HEK293 (cell line): Measurements from ENCODE around the gene BRINP2.

Source experiments
- KLF16 ChIP-seq: fragments of 450-650 bp; formaldehyde crosslinking; IDR thresholded peaks from 2 replicates; pipeline ENCODE4 v1.5.1; 2017; ENCODE audit warnings: missing biosample characterization, missing genetic modification characterization
- RBAK ChIP-seq: fragments of 450-650 bp; formaldehyde crosslinking; IDR thresholded peaks from 2 replicates; pipeline ENCODE4 v1.5.1; 2016; ENCODE audit warnings: missing biosample characterization, missing genetic modification characterization
- SCRT2 ChIP-seq: fragments of 450-650 bp; formaldehyde crosslinking; IDR thresholded peaks from 2 replicates; pipeline ENCODE4 v1.5.1; 2016; ENCODE audit warnings: missing biosample characterization, missing genetic modification characterization
- ZBTB20 ChIP-seq: fragments of 450-650 bp; formaldehyde crosslinking; IDR thresholded peaks from 2 replicates; pipeline ENCODE4 v1.5.1; 2016; ENCODE audit warnings: missing biosample characterization, missing genetic modification characterization
- ZBTB8A ChIP-seq: fragments of 450-650 bp; formaldehyde crosslinking; IDR thresholded peaks from 2 replicates; pipeline ENCODE4 v1.5.1; 2016; ENCODE audit warnings: missing biosample characterization, missing genetic modification characterization
- ZIC2 ChIP-seq: fragments of 450-650 bp; formaldehyde crosslinking; IDR thresholded peaks from 2 replicates; pipeline ENCODE4 v1.5.1; 2016; ENCODE audit warnings: missing biosample characterization, missing genetic modification characterization
- ZNF121 ChIP-seq: fragments of 450-650 bp; formaldehyde crosslinking; IDR thresholded peaks from 2 replicates; pipeline ENCODE4 v1.5.1; 2016; ENCODE audit warnings: missing biosample characterization, missing genetic modification characterization
- ZNF184 ChIP-seq: fragments of 450-650 bp; IDR thresholded peaks from 2 replicates; pipeline ENCODE4 v1.5.1; 2018; ENCODE audit warnings: missing biosample characterization, mild to moderate bottlenecking, missing genetic modification characterization
- ZNF341 ChIP-seq: fragments of 450-650 bp; formaldehyde crosslinking; IDR thresholded peaks from 2 replicates; pipeline ENCODE4; 2016; ENCODE audit warnings: low read depth, missing biosample characterization, missing genetic modification characterization
- ZNF37A ChIP-seq: fragments of 450-650 bp; IDR thresholded peaks from 2 replicates; pipeline ENCODE4 v1.5.1; 2018; ENCODE audit warnings: missing biosample characterization, missing genetic modification characterization
- ZNF514 ChIP-seq: fragments of 450-650 bp; formaldehyde crosslinking; IDR thresholded peaks from 2 replicates; pipeline ENCODE4 v1.5.1; 2016; ENCODE audit warnings: missing biosample characterization, missing genetic modification characterization
- ZNF544 ChIP-seq: fragments of 450-650 bp; formaldehyde crosslinking; IDR thresholded peaks from 2 replicates; pipeline ENCODE4 v1.5.0; 2017; ENCODE audit warnings: missing biosample characterization, missing genetic modification characterization
- ZNF585B ChIP-seq: fragments of 450-650 bp; formaldehyde crosslinking; IDR thresholded peaks from 2 replicates; pipeline ENCODE4 v1.5.1; 2016; ENCODE audit warnings: missing biosample characterization, missing genetic modification characterization
- ZNF791 ChIP-seq: fragments of 450-650 bp; formaldehyde crosslinking; IDR thresholded peaks from 2 replicates; pipeline ENCODE4 v1.5.1; 2016; ENCODE audit warnings: missing biosample characterization, missing genetic modification characterization
- ZNF792 ChIP-seq: fragments of 450-650 bp; formaldehyde crosslinking; IDR thresholded peaks from 2 replicates; pipeline ENCODE4 v1.5.1; 2016; ENCODE audit warnings: missing biosample characterization, missing genetic modification characterization
- TF ChIP-seq, protein P1 (sequence below): fragments of 450-650 bp; formaldehyde crosslinking; IDR thresholded peaks from 2 replicates; pipeline ENCODE4 v1.5.1; 2016; ENCODE audit warnings: missing biosample characterization, missing genetic modification characterization
- TF ChIP-seq, protein P2 (sequence below): fragments of 450-650 bp; formaldehyde crosslinking; IDR thresholded peaks from 2 replicates; pipeline ENCODE4 v1.5.1; 2016; ENCODE audit warnings: missing biosample characterization, missing genetic modification characterization, borderline replicate concordance
- TF ChIP-seq, protein P3 (sequence below): fragments of 450-650 bp; formaldehyde crosslinking; IDR thresholded peaks from 2 replicates; pipeline ENCODE4 v1.5.1; 2017; ENCODE audit warnings: missing biosample characterization, missing genetic modification characterization
- TF ChIP-seq, protein P4 (sequence below): fragments of 450-650 bp; formaldehyde crosslinking; IDR thresholded peaks from 2 replicates; pipeline ENCODE4 v1.5.1; 2016; ENCODE audit warnings: missing biosample characterization, missing genetic modification characterization
- TF ChIP-seq, protein P5 (sequence below): fragments of 450-650 bp; formaldehyde crosslinking; IDR thresholded peaks from 2 replicates; pipeline ENCODE4 v1.5.1; 2016; ENCODE audit warnings: missing biosample characterization, missing genetic modification characterization, borderline replicate concordance
- TF ChIP-seq, protein P6 (sequence below): fragments of 450-650 bp; formaldehyde crosslinking; IDR thresholded peaks from 2 replicates; pipeline ENCODE4 v1.5.1; 2016; ENCODE audit warnings: missing biosample characterization, missing genetic modification characterization

Gene BRINP2

DNA sequence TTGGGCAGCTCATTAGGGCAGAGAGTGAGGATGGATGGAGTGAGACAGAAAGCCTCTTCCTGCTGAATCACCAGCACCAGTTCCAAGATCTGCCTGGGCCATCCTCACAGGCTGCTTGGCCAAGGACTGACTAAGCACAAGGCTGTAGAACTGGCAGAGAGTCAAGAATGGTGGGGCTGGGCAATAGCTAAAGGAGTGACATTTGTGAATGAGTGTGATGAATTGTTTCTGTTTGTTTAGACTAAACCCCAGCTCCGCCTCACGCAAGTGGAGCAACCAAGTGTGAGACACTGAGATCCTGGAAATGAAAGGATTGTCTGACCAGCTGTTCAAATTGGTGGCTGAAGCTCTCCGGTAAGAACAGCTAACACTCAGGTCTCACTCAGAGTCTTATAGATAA, 38.6 kb downstream of the BRINP2 start (continued):
- TF ChIP-seq ZNF791 (tag by site-specific recombination) (no peak), SCRT2 (tag by site-specific recombination) (no peak), ZNF544 (tag by site-specific recombination) (no peak), KLF16 (no peak), ZBTB8A (tag by site-specific recombination) (peak; percentile 79), ZNF792 (tag by site-specific recombination) (no peak), ZNF341 (tag by site-specific recombination) (peak; percentile 35; the same call in 1 of the 2 replicates), ZIC2 (no peak), ZNF585B (tag by site-specific recombination) (no peak), ZNF121 (tag by site-specific recombination) (no peak), RBAK (no peak), ZNF184 (tag by site-specific recombination) (peak; percentile 89), ZNF514 (no peak), ZBTB20 (tag by site-specific recombination) (no peak), ZNF37A (no peak)
- TF ChIP-seq, protein P1, sequence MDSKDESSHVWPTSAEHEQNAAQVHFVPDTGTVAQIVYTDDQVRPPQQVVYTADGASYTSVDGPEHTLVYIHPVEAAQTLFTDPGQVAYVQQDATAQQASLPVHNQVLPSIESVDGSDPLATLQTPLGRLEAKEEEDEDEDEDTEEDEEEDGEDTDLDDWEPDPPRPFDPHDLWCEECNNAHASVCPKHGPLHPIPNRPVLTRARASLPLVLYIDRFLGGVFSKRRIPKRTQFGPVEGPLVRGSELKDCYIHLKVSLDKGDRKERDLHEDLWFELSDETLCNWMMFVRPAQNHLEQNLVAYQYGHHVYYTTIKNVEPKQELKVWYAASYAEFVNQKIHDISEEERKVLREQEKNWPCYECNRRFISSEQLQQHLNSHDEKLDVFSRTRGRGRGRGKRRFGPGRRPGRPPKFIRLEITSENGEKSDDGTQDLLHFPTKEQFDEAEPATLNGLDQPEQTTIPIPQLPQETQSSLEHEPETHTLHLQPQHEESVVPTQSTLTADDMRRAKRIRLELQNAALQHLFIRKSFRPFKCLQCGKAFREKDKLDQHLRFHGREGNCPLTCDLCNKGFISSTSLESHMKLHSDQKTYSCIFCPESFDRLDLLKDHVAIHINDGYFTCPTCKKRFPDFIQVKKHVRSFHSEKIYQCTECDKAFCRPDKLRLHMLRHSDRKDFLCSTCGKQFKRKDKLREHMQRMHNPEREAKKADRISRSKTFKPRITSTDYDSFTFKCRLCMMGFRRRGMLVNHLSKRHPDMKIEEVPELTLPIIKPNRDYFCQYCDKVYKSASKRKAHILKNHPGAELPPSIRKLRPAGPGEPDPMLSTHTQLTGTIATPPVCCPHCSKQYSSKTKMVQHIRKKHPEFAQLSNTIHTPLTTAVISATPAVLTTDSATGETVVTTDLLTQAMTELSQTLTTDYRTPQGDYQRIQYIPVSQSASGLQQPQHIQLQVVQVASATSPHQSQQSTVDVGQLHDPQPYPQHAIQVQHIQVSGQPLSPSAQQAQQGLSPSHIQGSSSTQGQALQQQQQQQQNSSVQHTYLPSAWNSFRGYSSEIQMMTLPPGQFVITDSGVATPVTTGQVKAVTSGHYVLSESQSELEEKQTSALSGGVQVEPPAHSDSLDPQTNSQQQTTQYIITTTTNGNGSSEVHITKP: peak; percentile 69
- TF ChIP-seq, protein P2, sequence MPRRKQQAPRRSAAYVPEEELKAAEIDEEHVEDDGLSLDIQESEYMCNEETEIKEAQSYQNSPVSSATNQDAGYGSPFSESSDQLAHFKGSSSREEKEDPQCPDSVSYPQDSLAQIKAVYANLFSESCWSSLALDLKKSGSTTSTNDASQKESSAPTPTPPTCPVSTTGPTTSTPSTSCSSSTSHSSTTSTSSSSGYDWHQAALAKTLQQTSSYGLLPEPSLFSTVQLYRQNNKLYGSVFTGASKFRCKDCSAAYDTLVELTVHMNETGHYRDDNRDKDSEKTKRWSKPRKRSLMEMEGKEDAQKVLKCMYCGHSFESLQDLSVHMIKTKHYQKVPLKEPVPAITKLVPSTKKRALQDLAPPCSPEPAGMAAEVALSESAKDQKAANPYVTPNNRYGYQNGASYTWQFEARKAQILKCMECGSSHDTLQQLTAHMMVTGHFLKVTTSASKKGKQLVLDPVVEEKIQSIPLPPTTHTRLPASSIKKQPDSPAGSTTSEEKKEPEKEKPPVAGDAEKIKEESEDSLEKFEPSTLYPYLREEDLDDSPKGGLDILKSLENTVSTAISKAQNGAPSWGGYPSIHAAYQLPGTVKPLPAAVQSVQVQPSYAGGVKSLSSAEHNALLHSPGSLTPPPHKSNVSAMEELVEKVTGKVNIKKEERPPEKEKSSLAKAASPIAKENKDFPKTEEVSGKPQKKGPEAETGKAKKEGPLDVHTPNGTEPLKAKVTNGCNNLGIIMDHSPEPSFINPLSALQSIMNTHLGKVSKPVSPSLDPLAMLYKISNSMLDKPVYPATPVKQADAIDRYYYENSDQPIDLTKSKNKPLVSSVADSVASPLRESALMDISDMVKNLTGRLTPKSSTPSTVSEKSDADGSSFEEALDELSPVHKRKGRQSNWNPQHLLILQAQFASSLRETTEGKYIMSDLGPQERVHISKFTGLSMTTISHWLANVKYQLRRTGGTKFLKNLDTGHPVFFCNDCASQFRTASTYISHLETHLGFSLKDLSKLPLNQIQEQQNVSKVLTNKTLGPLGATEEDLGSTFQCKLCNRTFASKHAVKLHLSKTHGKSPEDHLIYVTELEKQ: peak; percentile 97
- TF ChIP-seq, protein P3, sequence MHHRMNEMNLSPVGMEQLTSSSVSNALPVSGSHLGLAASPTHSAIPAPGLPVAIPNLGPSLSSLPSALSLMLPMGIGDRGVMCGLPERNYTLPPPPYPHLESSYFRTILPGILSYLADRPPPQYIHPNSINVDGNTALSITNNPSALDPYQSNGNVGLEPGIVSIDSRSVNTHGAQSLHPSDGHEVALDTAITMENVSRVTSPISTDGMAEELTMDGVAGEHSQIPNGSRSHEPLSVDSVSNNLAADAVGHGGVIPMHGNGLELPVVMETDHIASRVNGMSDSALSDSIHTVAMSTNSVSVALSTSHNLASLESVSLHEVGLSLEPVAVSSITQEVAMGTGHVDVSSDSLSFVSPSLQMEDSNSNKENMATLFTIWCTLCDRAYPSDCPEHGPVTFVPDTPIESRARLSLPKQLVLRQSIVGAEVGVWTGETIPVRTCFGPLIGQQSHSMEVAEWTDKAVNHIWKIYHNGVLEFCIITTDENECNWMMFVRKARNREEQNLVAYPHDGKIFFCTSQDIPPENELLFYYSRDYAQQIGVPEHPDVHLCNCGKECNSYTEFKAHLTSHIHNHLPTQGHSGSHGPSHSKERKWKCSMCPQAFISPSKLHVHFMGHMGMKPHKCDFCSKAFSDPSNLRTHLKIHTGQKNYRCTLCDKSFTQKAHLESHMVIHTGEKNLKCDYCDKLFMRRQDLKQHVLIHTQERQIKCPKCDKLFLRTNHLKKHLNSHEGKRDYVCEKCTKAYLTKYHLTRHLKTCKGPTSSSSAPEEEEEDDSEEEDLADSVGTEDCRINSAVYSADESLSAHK: no peak
- TF ChIP-seq, protein P4, sequence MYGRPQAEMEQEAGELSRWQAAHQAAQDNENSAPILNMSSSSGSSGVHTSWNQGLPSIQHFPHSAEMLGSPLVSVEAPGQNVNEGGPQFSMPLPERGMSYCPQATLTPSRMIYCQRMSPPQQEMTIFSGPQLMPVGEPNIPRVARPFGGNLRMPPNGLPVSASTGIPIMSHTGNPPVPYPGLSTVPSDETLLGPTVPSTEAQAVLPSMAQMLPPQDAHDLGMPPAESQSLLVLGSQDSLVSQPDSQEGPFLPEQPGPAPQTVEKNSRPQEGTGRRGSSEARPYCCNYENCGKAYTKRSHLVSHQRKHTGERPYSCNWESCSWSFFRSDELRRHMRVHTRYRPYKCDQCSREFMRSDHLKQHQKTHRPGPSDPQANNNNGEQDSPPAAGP (tag by site-specific recombination): peak; percentile 90
- TF ChIP-seq, protein P5, sequence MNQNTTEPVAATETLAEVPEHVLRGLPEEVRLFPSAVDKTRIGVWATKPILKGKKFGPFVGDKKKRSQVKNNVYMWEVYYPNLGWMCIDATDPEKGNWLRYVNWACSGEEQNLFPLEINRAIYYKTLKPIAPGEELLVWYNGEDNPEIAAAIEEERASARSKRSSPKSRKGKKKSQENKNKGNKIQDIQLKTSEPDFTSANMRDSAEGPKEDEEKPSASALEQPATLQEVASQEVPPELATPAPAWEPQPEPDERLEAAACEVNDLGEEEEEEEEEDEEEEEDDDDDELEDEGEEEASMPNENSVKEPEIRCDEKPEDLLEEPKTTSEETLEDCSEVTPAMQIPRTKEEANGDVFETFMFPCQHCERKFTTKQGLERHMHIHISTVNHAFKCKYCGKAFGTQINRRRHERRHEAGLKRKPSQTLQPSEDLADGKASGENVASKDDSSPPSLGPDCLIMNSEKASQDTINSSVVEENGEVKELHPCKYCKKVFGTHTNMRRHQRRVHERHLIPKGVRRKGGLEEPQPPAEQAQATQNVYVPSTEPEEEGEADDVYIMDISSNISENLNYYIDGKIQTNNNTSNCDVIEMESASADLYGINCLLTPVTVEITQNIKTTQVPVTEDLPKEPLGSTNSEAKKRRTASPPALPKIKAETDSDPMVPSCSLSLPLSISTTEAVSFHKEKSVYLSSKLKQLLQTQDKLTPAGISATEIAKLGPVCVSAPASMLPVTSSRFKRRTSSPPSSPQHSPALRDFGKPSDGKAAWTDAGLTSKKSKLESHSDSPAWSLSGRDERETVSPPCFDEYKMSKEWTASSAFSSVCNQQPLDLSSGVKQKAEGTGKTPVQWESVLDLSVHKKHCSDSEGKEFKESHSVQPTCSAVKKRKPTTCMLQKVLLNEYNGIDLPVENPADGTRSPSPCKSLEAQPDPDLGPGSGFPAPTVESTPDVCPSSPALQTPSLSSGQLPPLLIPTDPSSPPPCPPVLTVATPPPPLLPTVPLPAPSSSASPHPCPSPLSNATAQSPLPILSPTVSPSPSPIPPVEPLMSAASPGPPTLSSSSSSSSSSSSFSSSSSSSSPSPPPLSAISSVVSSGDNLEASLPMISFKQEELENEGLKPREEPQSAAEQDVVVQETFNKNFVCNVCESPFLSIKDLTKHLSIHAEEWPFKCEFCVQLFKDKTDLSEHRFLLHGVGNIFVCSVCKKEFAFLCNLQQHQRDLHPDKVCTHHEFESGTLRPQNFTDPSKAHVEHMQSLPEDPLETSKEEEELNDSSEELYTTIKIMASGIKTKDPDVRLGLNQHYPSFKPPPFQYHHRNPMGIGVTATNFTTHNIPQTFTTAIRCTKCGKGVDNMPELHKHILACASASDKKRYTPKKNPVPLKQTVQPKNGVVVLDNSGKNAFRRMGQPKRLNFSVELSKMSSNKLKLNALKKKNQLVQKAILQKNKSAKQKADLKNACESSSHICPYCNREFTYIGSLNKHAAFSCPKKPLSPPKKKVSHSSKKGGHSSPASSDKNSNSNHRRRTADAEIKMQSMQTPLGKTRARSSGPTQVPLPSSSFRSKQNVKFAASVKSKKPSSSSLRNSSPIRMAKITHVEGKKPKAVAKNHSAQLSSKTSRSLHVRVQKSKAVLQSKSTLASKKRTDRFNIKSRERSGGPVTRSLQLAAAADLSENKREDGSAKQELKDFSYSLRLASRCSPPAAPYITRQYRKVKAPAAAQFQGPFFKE (tag by site-specific recombination): no peak
- TF ChIP-seq, protein P6, sequence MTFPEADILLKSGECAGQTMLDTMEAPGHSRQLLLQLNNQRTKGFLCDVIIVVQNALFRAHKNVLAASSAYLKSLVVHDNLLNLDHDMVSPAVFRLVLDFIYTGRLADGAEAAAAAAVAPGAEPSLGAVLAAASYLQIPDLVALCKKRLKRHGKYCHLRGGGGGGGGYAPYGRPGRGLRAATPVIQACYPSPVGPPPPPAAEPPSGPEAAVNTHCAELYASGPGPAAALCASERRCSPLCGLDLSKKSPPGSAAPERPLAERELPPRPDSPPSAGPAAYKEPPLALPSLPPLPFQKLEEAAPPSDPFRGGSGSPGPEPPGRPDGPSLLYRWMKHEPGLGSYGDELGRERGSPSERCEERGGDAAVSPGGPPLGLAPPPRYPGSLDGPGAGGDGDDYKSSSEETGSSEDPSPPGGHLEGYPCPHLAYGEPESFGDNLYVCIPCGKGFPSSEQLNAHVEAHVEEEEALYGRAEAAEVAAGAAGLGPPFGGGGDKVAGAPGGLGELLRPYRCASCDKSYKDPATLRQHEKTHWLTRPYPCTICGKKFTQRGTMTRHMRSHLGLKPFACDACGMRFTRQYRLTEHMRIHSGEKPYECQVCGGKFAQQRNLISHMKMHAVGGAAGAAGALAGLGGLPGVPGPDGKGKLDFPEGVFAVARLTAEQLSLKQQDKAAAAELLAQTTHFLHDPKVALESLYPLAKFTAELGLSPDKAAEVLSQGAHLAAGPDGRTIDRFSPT: no peak
